Gastroesophageal sphincter (tissue), 4 donors: ENCODE measurements around the gene SMURF1. TPM values are rescaled to one million over a fixed set of nuclear protein-coding genes. Genes with fewer than 3 reads are reported as not detected.

Source experiments
- ATAC-seq: fragments of 150-250 bp; one replicate; pipeline ENCODE4 v1.9.1; 2016; ENCODE audit warnings: mild to moderate bottlenecking, moderate library complexity
- H3K27ac ChIP-seq, 4 donors: fragments of 200-600 bp; sonication (generic) in 3 of 4; 1 replicate in 3 of 4; 2 replicates in 1 of 4; pipeline ENCODE4 v1.5.1; 2016 to 2019
- H3K27me3 ChIP-seq: fragments of 200-600 bp; sonication (generic); one replicate; pipeline ENCODE4 v1.5.1; 2019
- H3K36me3 ChIP-seq, 2 donors: fragments of 200-600 bp; sonication (generic); one replicate each; pipeline ENCODE4 v1.5.1; 2019; ENCODE audit warnings: control low read depth in 1 of 2
- H3K4me1 ChIP-seq, 3 donors: fragments of 200-600 bp; sonication (generic); 1 replicate in 2 of 3; 2 replicates in 1 of 3; pipeline ENCODE4 v1.5.1; 2016 to 2019; ENCODE audit warnings: control low read depth in 2 of 3
- H3K4me3 ChIP-seq, 2 donors: fragments of 200-600 bp; sonication (generic); one replicate each; pipeline ENCODE4 v1.5.1; 2019; ENCODE audit warnings: mild to moderate bottlenecking in 1 of 2, moderate library complexity in 1 of 2
- H3K9me3 ChIP-seq, 3 donors: fragments of 200-600 bp; sonication (generic); one replicate each; pipeline ENCODE4 v1.5.1; 2017 to 2019; ENCODE audit warnings: control low read depth in 2 of 3
- EP300 ChIP-seq: sonication (generic); formaldehyde crosslinking; IDR thresholded peaks from one replicate; pipeline ENCODE4 v1.6.1; 2017; ENCODE audit warnings: antibody characterized with exemption, mild to moderate bottlenecking
- POLR2A ChIP-seq, 2 donors: fragments of 450-650 bp; IDR thresholded peaks; one replicate each; pipeline ENCODE4 v1.6.1; 2017; ENCODE audit warnings: antibody characterized with exemption in 2 of 2, mild to moderate bottlenecking in 2 of 2, moderate library complexity in 1 of 2
- POLR2AphosphoS5 ChIP-seq: sonication (generic); formaldehyde crosslinking; IDR thresholded peaks from one replicate; pipeline ENCODE4 v1.6.1; 2017; ENCODE audit warnings: antibody characterized with exemption
- WGBS, 2 donors: methylation state at CpG; one replicate each; pipeline ENCODE4 v1.1.5; 2018; ENCODE audit warnings: low coverage in 1 of 2; 5-methylcytosine and 5-hydroxymethylcytosine counted together
- total RNA-seq, 4 donors: library from RNA; depleted of rRNA; stranded (reverse); fragments of >200 nt; gene quantifications; one replicate each; pipeline ENCODE4 v1.1.0, GENCODE V29; 2016
- TF ChIP-seq, protein P1 (sequence below), 4 experiments: fragments of 200-600 bp in 2 of 4; fragments of 450-650 bp in 2 of 4; sonication (generic) in 1 of 4; IDR thresholded peaks; one replicate each; pipeline ENCODE4 v1.5.1; 2017 to 2019; ENCODE audit warnings: antibody characterized with exemption in 4 of 4, mild to moderate bottlenecking in 2 of 4, moderate library complexity in 2 of 4

Gene SMURF1
- total RNA-seq, 4 donors from 2014 or later = 20.1 to 26.2 (median 21.9) TPM

DNA sequence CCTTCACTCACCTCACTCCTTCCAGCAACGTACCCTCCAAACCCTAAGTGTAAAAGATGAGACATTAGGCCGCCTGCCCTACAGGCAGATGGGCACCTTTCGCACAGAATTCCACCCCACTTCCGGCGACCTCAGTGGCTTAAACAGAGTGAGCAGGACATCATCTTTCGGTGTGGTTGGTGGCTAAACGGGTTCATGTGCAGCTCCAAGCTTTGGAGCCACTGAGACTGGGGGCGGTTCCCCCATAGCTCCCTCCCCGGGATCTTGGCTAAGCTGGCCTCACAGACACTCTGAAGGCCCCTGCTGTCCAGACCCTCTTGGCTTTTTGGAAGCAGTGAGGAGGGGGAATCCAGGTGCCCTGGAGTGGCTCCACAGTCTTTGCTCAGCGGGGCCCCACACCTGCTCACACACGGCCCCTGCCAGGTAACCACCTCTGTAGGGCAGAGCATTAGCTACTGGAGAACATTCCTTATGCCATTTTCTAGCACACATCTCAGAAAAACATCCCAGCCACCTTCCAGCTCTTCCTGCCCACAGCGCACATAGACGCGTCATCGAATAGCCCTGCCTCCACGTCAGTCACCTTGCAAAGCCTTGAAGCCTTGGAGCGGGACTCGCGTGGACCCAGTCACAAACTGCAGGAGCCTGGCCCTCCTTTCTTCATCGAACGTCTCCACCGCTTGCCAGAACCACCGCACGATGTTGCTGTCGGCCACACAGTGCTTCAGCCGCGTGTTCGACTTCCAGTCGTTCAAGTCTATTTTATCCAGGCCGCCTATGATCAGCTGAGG lies 108.8 kb downstream of the SMURF1 start:
- peak overlapping the region in 1 of 4 donors; percentile 38 for H3K27ac ChIP-seq
- no peak for TF ChIP-seq EP300
- no peak for TF ChIP-seq POLR2AphosphoS5
- no peak for TF ChIP-seq POLR2A (IDR thresholded peaks at IDR 0.05)
- TF ChIP-seq, protein P1, sequence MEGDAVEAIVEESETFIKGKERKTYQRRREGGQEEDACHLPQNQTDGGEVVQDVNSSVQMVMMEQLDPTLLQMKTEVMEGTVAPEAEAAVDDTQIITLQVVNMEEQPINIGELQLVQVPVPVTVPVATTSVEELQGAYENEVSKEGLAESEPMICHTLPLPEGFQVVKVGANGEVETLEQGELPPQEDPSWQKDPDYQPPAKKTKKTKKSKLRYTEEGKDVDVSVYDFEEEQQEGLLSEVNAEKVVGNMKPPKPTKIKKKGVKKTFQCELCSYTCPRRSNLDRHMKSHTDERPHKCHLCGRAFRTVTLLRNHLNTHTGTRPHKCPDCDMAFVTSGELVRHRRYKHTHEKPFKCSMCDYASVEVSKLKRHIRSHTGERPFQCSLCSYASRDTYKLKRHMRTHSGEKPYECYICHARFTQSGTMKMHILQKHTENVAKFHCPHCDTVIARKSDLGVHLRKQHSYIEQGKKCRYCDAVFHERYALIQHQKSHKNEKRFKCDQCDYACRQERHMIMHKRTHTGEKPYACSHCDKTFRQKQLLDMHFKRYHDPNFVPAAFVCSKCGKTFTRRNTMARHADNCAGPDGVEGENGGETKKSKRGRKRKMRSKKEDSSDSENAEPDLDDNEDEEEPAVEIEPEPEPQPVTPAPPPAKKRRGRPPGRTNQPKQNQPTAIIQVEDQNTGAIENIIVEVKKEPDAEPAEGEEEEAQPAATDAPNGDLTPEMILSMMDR (IDR thresholded peaks at IDR 0.05) = no peak
- peaks cover 0 to 33% (median 6%) of the 10 kb centered on the region in 3 donors for H3K4me1 ChIP-seq

DNA sequence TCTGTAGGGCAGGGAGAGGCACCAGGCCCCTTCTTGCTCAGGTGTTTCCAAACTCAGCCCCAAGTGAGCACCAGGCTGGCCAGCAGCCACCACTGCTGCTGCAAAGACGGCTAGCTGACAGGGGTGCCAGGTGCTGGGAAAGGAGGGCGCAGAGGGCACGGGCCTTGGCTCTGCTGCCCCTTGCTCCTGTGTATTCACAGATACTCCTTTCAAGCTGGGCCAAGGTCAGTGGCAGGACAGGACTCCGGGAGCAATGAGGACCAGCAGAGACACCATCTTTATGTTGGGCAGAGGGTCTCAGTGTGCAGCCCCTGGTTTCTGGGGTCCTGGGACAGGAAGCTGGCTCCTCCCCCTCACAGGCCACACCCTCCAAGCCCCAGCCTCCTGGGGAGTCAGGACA lies 110.1 kb downstream of the SMURF1 start:
- H3K4me1 ChIP-seq = peaks cover 0 to 39% (median 9%) of the 10 kb centered on the region in 3 donors
- no CpG with 5 or more reads among the region's 4 CpGs for WGBS, 2 donors
- peak overlapping the region in 2 of 4 donors; percentile 10 to 44 for H3K27ac ChIP-seq
- peaks cover 0 to 100% of the 10 kb centered on the region in 2 donors for H3K36me3 ChIP-seq
- H3K4me3 ChIP-seq = no peak overlapping the region
- ATAC-seq = no peak
- no peak for TF ChIP-seq POLR2AphosphoS5
- no peaks in the 10 kb centered on the region for H3K27me3 ChIP-seq
- peaks cover 0 to 8% (median 0%) of the 10 kb centered on the region in 3 donors for H3K9me3 ChIP-seq

More for the DNA sequence above, 108.8 kb downstream of the SMURF1 start:
- H3K4me3 ChIP-seq = no peak overlapping the region
- 93% methylated on average over 27 of the region's 30 CpGs; no CpG with 5 or more reads in 1 of the 2 donors for WGBS, 2 donors
- no peak for ATAC-seq
- H3K36me3 ChIP-seq = peaks cover 0 to 100% of the 10 kb centered on the region in 2 donors
- peaks cover 0 to 3% (median 0%) of the 10 kb centered on the region in 3 donors for H3K9me3 ChIP-seq
- H3K27me3 ChIP-seq = no peaks in the 10 kb centered on the region

DNA sequence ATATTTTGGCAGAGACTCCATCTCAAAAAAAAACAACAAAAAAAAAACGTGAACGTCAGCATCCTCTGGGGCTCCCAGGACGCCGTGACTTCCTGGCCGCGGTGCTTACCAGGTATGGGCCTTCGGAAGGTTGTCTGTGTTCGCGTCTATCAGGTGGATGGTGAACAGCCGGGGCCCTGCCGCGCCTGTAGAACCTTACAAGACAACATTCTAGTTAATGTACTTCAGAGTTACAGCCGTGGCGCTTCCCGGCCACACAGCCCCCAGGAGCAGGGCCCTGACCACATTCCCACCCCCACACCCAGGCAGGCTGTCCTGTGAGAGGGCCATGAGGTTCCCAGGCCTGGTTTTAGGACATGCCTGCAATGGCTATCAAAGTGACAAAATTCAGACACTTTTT lies 111.0 kb downstream of the SMURF1 start:
- H3K27ac ChIP-seq = peak overlapping the region in 2 of 4 donors; percentile 20 to 44

DNA sequence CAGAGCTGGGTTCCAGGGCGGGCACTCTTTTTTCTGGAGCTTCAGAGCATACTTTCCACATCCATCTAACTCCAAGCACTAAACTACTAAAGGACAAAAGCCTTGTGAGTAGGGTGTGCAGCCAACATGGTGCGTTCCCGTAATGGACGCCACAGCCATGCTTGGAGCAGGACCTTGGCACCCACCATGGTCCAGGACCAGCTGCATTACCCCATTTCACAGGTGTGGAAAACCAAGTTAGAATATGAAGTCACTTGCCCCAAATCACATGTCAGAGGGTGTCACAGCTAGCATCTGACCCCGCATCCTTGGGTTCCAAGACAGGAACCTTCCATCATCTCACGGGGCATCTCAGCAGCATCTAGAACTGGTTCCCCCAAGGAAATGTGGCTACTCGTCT lies 112.4 kb downstream of the SMURF1 start:
- no peak for ATAC-seq
- H3K27me3 ChIP-seq = no peaks in the 10 kb centered on the region
- WGBS, 2 donors = 96 to 100% methylated on average over 4 to 5 of the region's 7 CpGs
- H3K27ac ChIP-seq = peak overlapping the region in 3 of 4 donors; percentile 70 to 75 (median 75)
- no peak for TF ChIP-seq EP300
- TF ChIP-seq POLR2AphosphoS5 = no peak
- TF ChIP-seq POLR2A (IDR thresholded peaks at IDR 0.05) = no peak
- TF ChIP-seq, protein P1 (IDR thresholded peaks at IDR 0.05) = no peak
- H3K36me3 ChIP-seq = peaks cover 0 to 90% of the 10 kb centered on the region in 2 donors
- H3K4me3 ChIP-seq = no peak overlapping the region
- peaks cover 0 to 8% (median 0%) of the 10 kb centered on the region in 3 donors for H3K9me3 ChIP-seq
- H3K4me1 ChIP-seq = peaks cover 0 to 31% (median 9%) of the 10 kb centered on the region in 3 donors

More for the DNA sequence above, 111.0 kb downstream of the SMURF1 start:
- Histone ChIP-seq H3K27me3 (no peaks in the 10 kb centered on the region), H3K36me3 (peaks cover 0 to 100% of the 10 kb centered on the region in 2 donors), H3K9me3 (peaks cover 0 to 8% (median 0%) of the 10 kb centered on the region in 3 donors), H3K4me3 (no peak overlapping the region), H3K4me1 (peaks cover 0 to 39% (median 9%) of the 10 kb centered on the region in 3 donors)
- TF ChIP-seq EP300 (no peak), POLR2A (IDR thresholded peaks at IDR 0.05) (no peak), POLR2AphosphoS5 (no peak)
- TF ChIP-seq, protein P1 (IDR thresholded peaks at IDR 0.05) = no peak
- ATAC-seq = no peak
- 70 to 77% methylated on average over 4 to 11 of the region's 15 CpGs for WGBS, 2 donors

DNA sequence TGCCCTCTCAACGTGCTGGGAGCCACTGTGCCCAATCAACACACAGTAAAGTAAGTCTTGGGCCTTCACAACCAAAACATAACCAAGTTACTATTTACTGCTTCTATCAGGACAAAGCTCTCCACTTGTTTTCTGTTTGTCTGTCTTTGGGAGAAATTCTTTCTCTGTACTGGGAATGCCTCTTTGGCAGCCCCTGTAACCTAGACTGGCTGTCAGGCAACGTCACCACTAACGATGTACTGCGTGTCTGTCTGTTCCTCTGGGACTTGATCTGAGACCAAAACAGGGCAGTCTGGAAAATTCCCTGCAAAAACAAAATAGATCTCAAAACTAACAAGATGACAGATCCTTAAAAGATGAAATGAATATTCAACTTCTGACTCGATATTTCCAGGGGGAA lies 113.0 kb downstream of the SMURF1 start:
- peak; percentile 78 for ATAC-seq
- Histone ChIP-seq H3K4me3 (no peak overlapping the region), H3K27me3 (no peaks in the 10 kb centered on the region), H3K9me3 (peaks cover 0 to 8% (median 0%) of the 10 kb centered on the region in 3 donors), H3K27ac (peak overlapping the region in 3 of 4 donors; percentile 70 to 83 (median 76)), H3K36me3 (peaks cover 0 to 84% of the 10 kb centered on the region in 2 donors), H3K4me1 (peaks cover 0 to 25% (median 9%) of the 10 kb centered on the region in 3 donors)
- TF ChIP-seq POLR2A (IDR thresholded peaks at IDR 0.05) = no peak
- TF ChIP-seq EP300 = no peak
- TF ChIP-seq, protein P1 (IDR thresholded peaks at IDR 0.05) = no peak
- no peak for TF ChIP-seq POLR2AphosphoS5
- WGBS, 2 donors = 74 to 85% methylated on average over 2 to 5 of the region's 5 CpGs
